Activated T-cell treated with anti-CD3 and anti-CD28 coated beads, Interleukin-2, amount 50 U/mL, for 4 hours (primary cell): ENCODE results near the gene GRK6. TPM values are rescaled to one million over a fixed set of nuclear protein-coding genes. Genes with fewer than 3 reads are reported as not detected.

ENCODE experiments used
- ATAC-seq, 2 donors: fragments of 200-7000 bp; cut with Tn5 transposase; one replicate each; pipeline ENCODE4 v1.10.0; 2021
- DNase-seq: peaks from one replicate; pipeline ENCODE4 v3.0.0-alpha.2; 2020
- H3K27me3 Mint-ChIP-seq: one replicate; pipeline ENCODE4 v1.8.0; 2021; ENCODE audit warnings: low read depth, mixed read lengths
- H3K36me3 Mint-ChIP-seq: one replicate; pipeline ENCODE4 v1.8.0; 2022; ENCODE audit warnings: mixed read lengths; ENCODE audit not compliant: insufficient read depth
- H3K4me1 Mint-ChIP-seq: one replicate; pipeline ENCODE4 v1.8.0; 2021; ENCODE audit warnings: low read depth, mixed read lengths
- H3K4me3 Mint-ChIP-seq: one replicate; pipeline ENCODE4 v1.8.0; 2021; ENCODE audit warnings: mild to moderate bottlenecking, moderate library complexity, mixed read lengths
- H3K9me3 Mint-ChIP-seq: one replicate; pipeline ENCODE4 v1.8.0; 2021; ENCODE audit warnings: mixed read lengths
- total RNA-seq, 3 donors: library from RNA; stranded (reverse); gene quantifications; one replicate each; pipeline ENCODE4 v1.2.1, GENCODE V29; 2021

GRK6 gene
- total RNA-seq = 100 to 1,000 TPM; 140 to 163 (median 158) TPM

DNA sequence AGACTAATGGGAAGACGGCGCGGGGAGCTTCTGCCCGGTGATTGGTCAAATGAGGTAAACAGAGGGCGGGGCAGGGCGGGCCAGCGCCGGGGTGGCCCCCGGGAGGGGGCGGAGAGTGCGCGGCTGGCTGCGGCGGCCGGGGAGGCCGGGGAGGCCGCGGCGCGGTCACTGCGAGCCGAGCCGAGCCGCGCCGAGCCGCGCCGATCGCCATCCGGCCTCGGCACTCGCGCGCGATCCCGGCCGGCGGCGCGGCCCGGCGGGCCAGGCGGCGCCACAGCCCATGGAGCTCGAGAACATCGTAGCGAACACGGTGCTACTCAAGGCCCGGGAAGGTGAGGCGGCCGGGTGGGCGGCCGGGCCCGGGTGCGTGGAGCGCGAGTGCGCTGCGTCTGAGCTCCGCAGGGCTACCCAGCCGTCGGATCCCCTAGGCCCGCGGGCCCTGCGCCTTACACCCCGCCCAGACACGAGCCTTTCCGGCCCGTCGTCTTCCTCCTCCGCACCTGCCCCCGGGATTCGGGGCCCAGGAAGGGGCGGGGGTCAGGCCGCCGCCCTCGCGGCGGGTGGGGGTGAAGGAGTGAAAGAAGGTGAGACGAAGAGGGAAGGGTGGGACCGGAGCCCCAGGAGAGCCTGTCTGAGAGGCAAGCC, at the start of gene GRK6:
GRK6 (plus strand) TSS at position 111 of the 645 bp plus-strand sequence; CDS start at position 281, 170 bp downstream.
- H3K4me1 Mint-ChIP-seq = peaks cover 54% of the 10 kb centered on the region
- H3K4me3 Mint-ChIP-seq = peak within 1 kb of the TSS; percentile 90
- DNase-seq = peak; percentile 55
- ATAC-seq = peak; percentile 66 to 68
- no peaks in the 10 kb centered on the region for H3K27me3 Mint-ChIP-seq
- H3K36me3 Mint-ChIP-seq = peaks cover 9% of the 10 kb centered on the region
- no peaks in the 10 kb centered on the region for H3K9me3 Mint-ChIP-seq

DNA sequence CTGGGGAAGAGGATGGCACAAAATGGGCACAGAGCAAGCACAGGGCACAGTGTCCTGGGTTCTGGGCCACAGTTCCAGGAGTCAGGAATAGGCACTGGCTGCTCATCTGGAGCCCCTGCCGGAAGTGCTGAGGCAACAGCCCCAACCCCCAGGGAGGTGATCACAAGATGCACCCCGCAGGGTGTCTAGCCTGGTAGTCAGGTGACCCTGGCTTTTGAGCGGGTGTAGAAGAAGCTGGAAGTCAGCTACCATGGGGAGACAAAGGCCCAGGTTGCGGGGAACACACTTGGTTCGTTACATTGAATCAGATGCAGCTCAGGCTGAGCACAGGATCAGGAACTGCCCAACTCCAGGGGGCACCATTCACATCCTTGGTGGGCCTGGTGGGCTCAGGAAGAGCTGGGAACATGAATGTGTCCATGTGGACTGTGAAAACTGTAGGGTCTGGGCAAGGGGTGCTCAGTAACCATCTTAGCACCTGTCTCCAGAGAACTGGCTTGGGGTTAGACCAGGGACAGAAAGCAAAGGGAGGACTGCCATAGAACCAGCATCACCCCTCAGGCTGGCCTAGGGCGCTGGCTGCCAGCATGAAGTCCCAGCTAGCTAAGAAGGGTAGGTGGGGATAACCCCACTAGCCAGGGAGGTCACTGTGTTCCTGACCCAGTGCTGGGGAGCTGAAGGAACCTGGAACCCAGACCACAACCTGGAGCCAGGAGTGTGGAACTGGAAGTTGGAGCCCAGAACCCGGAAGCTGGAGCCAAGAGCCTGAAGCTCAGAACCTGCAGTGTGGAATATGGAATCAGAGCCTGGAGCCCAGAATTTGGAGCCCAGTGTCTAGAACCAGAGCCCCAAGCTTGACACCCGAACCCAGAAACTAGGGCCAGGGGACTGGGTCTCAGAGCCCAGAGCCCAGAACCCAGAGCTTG, 48.4 kb upstream of the GRK6 start:
- H3K27me3 Mint-ChIP-seq = no peaks in the 10 kb centered on the region
- no peaks in the 10 kb centered on the region for H3K9me3 Mint-ChIP-seq
- DNase-seq (no peak), ATAC-seq (no peak)
- H3K4me3 Mint-ChIP-seq = no peak overlapping the region
- no peaks in the 10 kb centered on the region for H3K36me3 Mint-ChIP-seq
- peaks cover 53% of the 10 kb centered on the region for H3K4me1 Mint-ChIP-seq

- H3K36me3 Mint-ChIP-seq = no peaks in the 10 kb centered on the region
- H3K4me3 Mint-ChIP-seq = no peak overlapping the region
- no peaks in the 10 kb centered on the region for H3K27me3 Mint-ChIP-seq
- DNase-seq (no peak), ATAC-seq (peak; percentile 94 to 98)
- peaks cover 46% of the 10 kb centered on the region for H3K4me1 Mint-ChIP-seq
- H3K9me3 Mint-ChIP-seq = no peaks in the 10 kb centered on the region
Observed at GRCh38 chr5:177378884-177379883, 47.3 kb upstream of the GRK6 start.

- DNase-seq = no peak
- Mint-ChIP-seq H3K36me3 (no peaks in the 10 kb centered on the region), H3K9me3 (no peaks in the 10 kb centered on the region), H3K4me3 (no peak overlapping the region), H3K4me1 (peaks cover 38% of the 10 kb centered on the region), H3K27me3 (no peaks in the 10 kb centered on the region)
- ATAC-seq = no peak
Observed at GRCh38 chr5:177380805-177381126, 45.7 kb upstream of the GRK6 start.

GRCh38 chr5:177382423-177383029, 44.0 kb upstream of the GRK6 start:
- DNase-seq = no peak
- Mint-ChIP-seq H3K4me1 (peaks cover 37% of the 10 kb centered on the region), H3K27me3 (no peaks in the 10 kb centered on the region), H3K4me3 (no peak overlapping the region), H3K9me3 (no peaks in the 10 kb centered on the region), H3K36me3 (no peaks in the 10 kb centered on the region)
- ATAC-seq = peak in 1 of 2 donors; percentile 28

- Mint-ChIP-seq H3K4me1 (peaks cover 38% of the 10 kb centered on the region), H3K9me3 (no peaks in the 10 kb centered on the region), H3K36me3 (no peaks in the 10 kb centered on the region), H3K27me3 (no peaks in the 10 kb centered on the region), H3K4me3 (no peak overlapping the region)
- no peak for DNase-seq
- no peak for ATAC-seq
Observed at GRCh38 chr5:177383181-177383580, 43.3 kb upstream of the GRK6 start.

- Mint-ChIP-seq H3K27me3 (no peaks in the 10 kb centered on the region), H3K4me3 (no peak within 1 kb of the TSS), H3K4me1 (peaks cover 44% of the 10 kb centered on the region), H3K9me3 (no peaks in the 10 kb centered on the region), H3K36me3 (no peaks in the 10 kb centered on the region)
- ATAC-seq (no peak), DNase-seq (no peak)
Observed at GRCh38 chr5:177384134-177384533, 42.3 kb upstream of the GRK6 start, which contains the start of gene SLC34A1. TSS of gene SLC34A1 (plus strand) at chr5:177384434. CDS start at chr5:177385742, 1,308 bp downstream.

DNA sequence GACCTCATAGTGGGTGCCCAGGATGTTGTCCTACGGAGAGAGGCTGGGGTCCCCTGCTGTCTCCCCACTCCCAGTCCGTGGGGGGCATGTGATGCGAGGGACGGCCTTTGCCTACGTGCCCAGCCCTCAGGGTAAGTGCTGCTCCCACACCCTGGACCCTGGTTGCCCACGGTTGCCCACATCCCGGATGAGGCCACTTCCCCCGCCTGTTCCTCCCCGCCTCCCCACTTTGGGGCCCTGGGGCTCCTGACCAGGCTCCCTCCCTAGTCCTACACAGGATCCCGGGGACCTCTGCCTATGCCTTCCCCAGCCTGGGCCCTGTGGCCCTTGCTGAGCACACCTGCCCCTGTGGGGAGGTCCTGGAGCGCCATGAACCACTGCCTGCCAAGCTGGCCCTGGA, 40.8 kb upstream of the GRK6 start:
- Mint-ChIP-seq H3K27me3 (no peaks in the 10 kb centered on the region), H3K4me1 (peaks cover 51% of the 10 kb centered on the region), H3K9me3 (no peaks in the 10 kb centered on the region), H3K36me3 (no peaks in the 10 kb centered on the region), H3K4me3 (no peak overlapping the region)
- ATAC-seq = no peak
- no peak for DNase-seq

GRCh38 chr5:177386542-177386941, 39.9 kb upstream of the GRK6 start:
- no peaks in the 10 kb centered on the region for H3K27me3 Mint-ChIP-seq
- no peaks in the 10 kb centered on the region for H3K36me3 Mint-ChIP-seq
- no peak overlapping the region for H3K4me3 Mint-ChIP-seq
- H3K4me1 Mint-ChIP-seq = peaks cover 57% of the 10 kb centered on the region
- DNase-seq (no peak), ATAC-seq (no peak)
- H3K9me3 Mint-ChIP-seq = no peaks in the 10 kb centered on the region

DNA sequence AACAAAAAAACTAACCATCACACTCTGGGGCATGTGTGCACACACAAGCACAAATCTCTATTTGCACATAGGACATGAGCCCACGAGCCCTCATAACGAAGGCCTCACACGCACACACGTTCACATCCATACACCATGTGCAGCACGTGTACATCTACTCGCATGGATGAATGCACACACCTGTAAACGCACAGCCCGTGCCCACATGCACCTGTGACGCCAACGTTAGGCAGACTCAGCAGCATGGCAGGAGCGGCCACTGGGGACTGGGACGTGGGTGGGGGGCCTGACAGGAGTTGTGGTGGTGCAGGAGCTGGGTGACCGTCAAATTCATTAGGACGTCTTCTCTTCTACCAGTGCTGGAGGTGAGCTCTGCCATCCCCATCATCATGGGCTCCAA, 39.1 kb upstream of the GRK6 start:
- Mint-ChIP-seq H3K27me3 (no peaks in the 10 kb centered on the region), H3K4me3 (no peak overlapping the region), H3K9me3 (no peaks in the 10 kb centered on the region), H3K36me3 (no peaks in the 10 kb centered on the region), H3K4me1 (peaks cover 55% of the 10 kb centered on the region)
- ATAC-seq = no peak
- no peak for DNase-seq

DNA sequence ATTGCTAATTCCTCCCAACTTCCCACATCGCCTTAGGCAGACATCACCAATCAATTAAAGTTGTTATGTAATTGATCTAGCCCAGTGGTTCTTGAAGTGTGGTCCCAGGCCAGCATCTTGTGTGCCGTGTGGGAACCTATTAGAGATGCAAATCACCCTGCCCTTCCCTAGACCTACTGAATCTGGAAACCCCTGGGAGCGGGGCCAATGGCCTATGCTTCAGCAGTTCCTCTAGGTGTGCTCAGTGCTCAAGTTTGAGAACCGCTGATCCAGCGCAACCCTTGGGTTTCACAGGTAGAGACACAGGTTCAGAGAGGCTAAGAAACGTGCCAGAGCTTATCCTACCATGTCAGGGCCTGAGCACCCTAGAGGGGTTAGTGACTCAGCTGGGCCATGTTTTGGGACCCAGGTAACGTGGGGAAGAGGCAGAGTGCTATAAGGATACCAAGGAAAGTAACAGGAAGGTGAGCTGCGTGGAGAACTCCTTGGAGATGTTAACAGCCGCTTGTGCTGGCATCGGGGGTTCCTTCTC, 37.9 kb upstream of the GRK6 start:
- no peak for ATAC-seq
- no peaks in the 10 kb centered on the region for H3K36me3 Mint-ChIP-seq
- no peaks in the 10 kb centered on the region for H3K9me3 Mint-ChIP-seq
- H3K4me1 Mint-ChIP-seq = peaks cover 47% of the 10 kb centered on the region
- no peak for DNase-seq
- H3K27me3 Mint-ChIP-seq = no peaks in the 10 kb centered on the region
- H3K4me3 Mint-ChIP-seq = no peak overlapping the region

DNA sequence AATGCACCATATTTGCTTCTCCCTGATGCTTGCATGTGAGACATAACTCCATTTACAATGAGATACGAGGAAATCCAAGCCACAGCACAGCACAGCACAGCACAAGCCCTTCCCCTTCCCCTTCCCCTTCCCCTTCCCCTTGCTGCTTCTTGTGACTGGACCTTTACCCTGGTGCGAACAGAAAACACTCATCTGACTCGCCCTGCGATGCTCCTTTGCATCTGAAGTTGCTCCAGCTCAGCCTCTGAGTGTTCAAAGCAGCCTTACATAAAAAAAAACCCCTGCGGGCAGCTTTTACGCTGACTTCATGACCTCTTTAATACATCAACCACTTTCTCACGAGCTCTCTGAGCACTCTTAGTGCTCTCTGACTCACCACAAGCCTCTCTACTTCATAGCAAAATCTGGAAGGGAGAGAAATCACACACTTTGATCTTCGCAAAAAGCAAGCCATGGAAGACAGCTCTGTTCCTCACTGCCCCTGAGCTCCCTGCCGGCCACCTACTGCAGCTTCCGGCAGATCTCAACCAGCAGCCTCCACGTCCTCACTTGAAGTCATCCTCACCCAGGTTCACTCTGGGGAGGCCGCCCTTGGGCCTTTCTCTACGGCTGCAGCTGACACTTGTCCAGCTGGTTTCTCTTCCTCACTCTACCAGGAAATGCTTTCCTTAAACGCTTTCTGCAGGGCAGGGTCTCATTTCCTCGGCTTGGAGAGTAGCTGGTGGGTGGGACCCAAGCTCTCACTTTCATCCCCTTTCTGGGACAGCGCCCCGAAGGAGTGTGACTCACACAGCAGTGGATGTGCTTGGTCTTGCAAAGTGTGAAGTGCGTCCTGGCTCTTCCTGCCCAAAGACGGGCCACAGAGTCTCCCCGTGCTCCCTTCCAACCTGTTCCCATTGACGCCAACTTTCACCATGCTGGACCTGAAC, 37.0 kb upstream of the GRK6 start:
- Mint-ChIP-seq H3K9me3 (no peaks in the 10 kb centered on the region), H3K4me1 (peaks cover 44% of the 10 kb centered on the region), H3K4me3 (peak overlapping the region; percentile 61), H3K36me3 (no peaks in the 10 kb centered on the region), H3K27me3 (no peaks in the 10 kb centered on the region)
- ATAC-seq (peak; percentile 80 to 85), DNase-seq (peak; percentile 31)
